WTC11 (cell line): ENCODE data around the gene MET. TPM values are rescaled to one million over a fixed set of nuclear protein-coding genes. Genes with fewer than 3 reads are reported as not detected.
"Not testable (repeated sequence)": the region's sequence is repeated elsewhere in the genome, so short reads cannot be mapped to it uniquely, and the experiment has no call there.

Source experiments
- ATAC-seq: fragments of 200-7000 bp; cut with Tn5 transposase; 2 replicates; pipeline ENCODE4 v1.10.0; 2021; ENCODE audit warnings: mild to moderate bottlenecking, moderate library complexity
- CTCF ChIA-PET: fragments of 300-600 bp; sonication (Branson Sonifier 250); formaldehyde crosslinking; loops from one replicate; lab custom pipeline; 2021; ENCODE audit warnings: antibody characterized with exemption; lab: Charles Lee
- POLR2A ChIA-PET: fragments of 350-600 bp; sonication (Branson Sonifier 250); formaldehyde crosslinking; loops from one replicate; lab custom pipeline; 2021; ENCODE audit warnings: antibody characterized with exemption; lab: Charles Lee
- DNase-seq: peaks from one replicate; pipeline ENCODE4 v3.0.0; 2021; ENCODE audit warnings: low spot score
- H3K27ac Mint-ChIP-seq: 2 replicates; pipeline ENCODE4 v1.8.0; 2021; ENCODE audit warnings: mixed read lengths
- H3K27me3 Mint-ChIP-seq: 2 replicates; pipeline ENCODE4 v1.8.0; 2021; ENCODE audit warnings: low read depth, mild to moderate bottlenecking, moderate library complexity, mixed read lengths
- H3K36me3 Mint-ChIP-seq: 2 replicates; pipeline ENCODE4 v1.8.0; 2021; ENCODE audit warnings: mixed read lengths
- H3K4me1 Mint-ChIP-seq: 2 replicates; pipeline ENCODE4 v1.8.0; 2022; ENCODE audit warnings: mixed read lengths
- H3K4me3 Mint-ChIP-seq: 2 replicates; pipeline ENCODE4 v1.8.0; 2021; ENCODE audit warnings: mild to moderate bottlenecking, moderate library complexity, mixed read lengths
- H3K9me3 Mint-ChIP-seq: 2 replicates; pipeline ENCODE4 v1.8.0; 2021; ENCODE audit warnings: mixed read lengths
- AR ChIP-seq: fragments of 250-450 bp; sonication (Bioruptor Pico); IDR thresholded peaks from 2 replicates; pipeline ENCODE4 v1.9.0; 2021; ENCODE audit warnings: mild to moderate bottlenecking
- ATF6 ChIP-seq: sonication (generic); formaldehyde crosslinking; IDR thresholded peaks from 2 replicates; pipeline ENCODE4 v1.8.1; 2023; ENCODE audit warnings: mild to moderate bottlenecking, missing genetic modification reagents
- CREM ChIP-seq: sonication (generic); formaldehyde crosslinking; IDR thresholded peaks from 2 replicates; pipeline ENCODE4 v1.8.1; 2022; ENCODE audit warnings: mild to moderate bottlenecking, missing genetic modification reagents, moderate library complexity
- ETV6 ChIP-seq: sonication (generic); formaldehyde crosslinking; IDR thresholded peaks from 2 replicates; pipeline ENCODE4 v1.8.1; 2022; ENCODE audit warnings: mild to moderate bottlenecking, missing genetic modification reagents
- FOXK1 ChIP-seq: sonication (generic); formaldehyde crosslinking; IDR thresholded peaks from 2 replicates; pipeline ENCODE4 v1.8.0; 2022; ENCODE audit warnings: mild to moderate bottlenecking, moderate library complexity, missing genetic modification reagents
- GTF2I ChIP-seq: fragments of 250-450 bp; sonication (Bioruptor Pico); conservative IDR thresholded peaks from 2 replicates; pipeline ENCODE4 v1.4.0; 2021; ENCODE audit warnings: mild to moderate bottlenecking
- NFATC4 ChIP-seq: fragments of 250-450 bp; sonication (Bioruptor Pico); IDR thresholded peaks from 2 replicates; pipeline ENCODE4 v1.9.0; 2021; ENCODE audit warnings: mild to moderate bottlenecking
- NR2C2 ChIP-seq: sonication (generic); formaldehyde crosslinking; IDR thresholded peaks from 2 replicates; pipeline ENCODE4 v1.8.0; 2022; ENCODE audit warnings: mild to moderate bottlenecking, missing genetic modification reagents
- SMAD3 ChIP-seq: sonication (generic); formaldehyde crosslinking; IDR thresholded peaks from 2 replicates; pipeline ENCODE4 v1.8.0; 2022; ENCODE audit warnings: missing genetic modification reagents, mild to moderate bottlenecking, borderline replicate concordance
- SP1 ChIP-seq: sonication (generic); formaldehyde crosslinking; conservative IDR thresholded peaks from 2 replicates; pipeline ENCODE4 v1.8.1; 2022; ENCODE audit warnings: missing genetic modification reagents
- TCF7 ChIP-seq: sonication (generic); formaldehyde crosslinking; IDR thresholded peaks from 2 replicates; pipeline ENCODE4 v1.8.0; 2022; ENCODE audit warnings: mild to moderate bottlenecking, low read depth, missing genetic modification reagents, moderate library complexity
- TEAD1 ChIP-seq: sonication (generic); formaldehyde crosslinking; IDR thresholded peaks from 2 replicates; pipeline ENCODE4 v1.8.0; 2022; ENCODE audit warnings: mild to moderate bottlenecking, missing genetic modification reagents
- TP53 ChIP-seq: sonication (generic); formaldehyde crosslinking; IDR thresholded peaks from 2 replicates; pipeline ENCODE4 v1.8.1; 2023; ENCODE audit warnings: mild to moderate bottlenecking, missing genetic modification reagents
- ZBTB21 ChIP-seq: sonication (generic); formaldehyde crosslinking; IDR thresholded peaks from 2 replicates; pipeline ENCODE4 v1.8.1; 2023; ENCODE audit warnings: mild to moderate bottlenecking, missing genetic modification reagents, borderline replicate concordance
- ZNF416 ChIP-seq: fragments of 250-450 bp; sonication (Bioruptor Pico); IDR thresholded peaks from 2 replicates; pipeline ENCODE4 v1.9.0; 2021; ENCODE audit warnings: mild to moderate bottlenecking, inconsistent platforms
- ZNF423 ChIP-seq: fragments of 250-450 bp; sonication (Bioruptor Pico); IDR thresholded peaks from 2 replicates; pipeline ENCODE4 v2.1.2; 2022; ENCODE audit warnings: mild to moderate bottlenecking, moderate library complexity
- total RNA-seq: library from RNA; stranded (reverse); gene quantifications from 3 replicates; pipeline ENCODE4 v1.2.3, GENCODE V29; 2021
- TF ChIP-seq, protein P1 (sequence below): sonication (generic); formaldehyde crosslinking; IDR thresholded peaks from 2 replicates; pipeline ENCODE4 v1.8.0; 2023; ENCODE audit warnings: mild to moderate bottlenecking, missing genetic modification reagents
- TF ChIP-seq, protein P2 (sequence below): sonication (generic); formaldehyde crosslinking; IDR thresholded peaks from 2 replicates; pipeline ENCODE4 v1.8.0; 2022; ENCODE audit warnings: mild to moderate bottlenecking, missing genetic modification reagents
- TF ChIP-seq, protein P3 (sequence below): sonication (generic); formaldehyde crosslinking; IDR thresholded peaks from 2 replicates; pipeline ENCODE4 v1.8.1; 2022; ENCODE audit warnings: low read depth, missing genetic modification reagents, borderline replicate concordance
- TF ChIP-seq, protein P4 (sequence below): sonication (generic); formaldehyde crosslinking; IDR thresholded peaks from 2 replicates; pipeline ENCODE4 v1.8.0; 2022; ENCODE audit warnings: mild to moderate bottlenecking, missing genetic modification reagents

Gene MET
- total RNA-seq, 1 experiment from 2014 or later = 9.4 TPM

GRCh38 chr7:116723959-116724529, 52.0 kb downstream of the MET start:
- DNase-seq = peak; percentile 75
- not testable (repeated sequence) for H3K9me3 Mint-ChIP-seq, H3K27me3 Mint-ChIP-seq
- TF ChIP-seq SP1 (CRISPR knock-in tag) (0 out of 2 replicates have a peak, but pooled peaks have one; percentile 14), TEAD1 (CRISPR knock-in tag) (0 out of 2 replicates have a peak, but pooled peaks have one; percentile 22), FOXK1 (peak; percentile 82), ETV6 (CRISPR knock-in tag) (0 out of 2 replicates have a peak, but pooled peaks have one; percentile 23), ZNF416 (CRISPR knock-in tag) (0 out of 2 replicates have a peak, but pooled peaks have one; percentile 13)
- TF ChIP-seq, protein P1, sequence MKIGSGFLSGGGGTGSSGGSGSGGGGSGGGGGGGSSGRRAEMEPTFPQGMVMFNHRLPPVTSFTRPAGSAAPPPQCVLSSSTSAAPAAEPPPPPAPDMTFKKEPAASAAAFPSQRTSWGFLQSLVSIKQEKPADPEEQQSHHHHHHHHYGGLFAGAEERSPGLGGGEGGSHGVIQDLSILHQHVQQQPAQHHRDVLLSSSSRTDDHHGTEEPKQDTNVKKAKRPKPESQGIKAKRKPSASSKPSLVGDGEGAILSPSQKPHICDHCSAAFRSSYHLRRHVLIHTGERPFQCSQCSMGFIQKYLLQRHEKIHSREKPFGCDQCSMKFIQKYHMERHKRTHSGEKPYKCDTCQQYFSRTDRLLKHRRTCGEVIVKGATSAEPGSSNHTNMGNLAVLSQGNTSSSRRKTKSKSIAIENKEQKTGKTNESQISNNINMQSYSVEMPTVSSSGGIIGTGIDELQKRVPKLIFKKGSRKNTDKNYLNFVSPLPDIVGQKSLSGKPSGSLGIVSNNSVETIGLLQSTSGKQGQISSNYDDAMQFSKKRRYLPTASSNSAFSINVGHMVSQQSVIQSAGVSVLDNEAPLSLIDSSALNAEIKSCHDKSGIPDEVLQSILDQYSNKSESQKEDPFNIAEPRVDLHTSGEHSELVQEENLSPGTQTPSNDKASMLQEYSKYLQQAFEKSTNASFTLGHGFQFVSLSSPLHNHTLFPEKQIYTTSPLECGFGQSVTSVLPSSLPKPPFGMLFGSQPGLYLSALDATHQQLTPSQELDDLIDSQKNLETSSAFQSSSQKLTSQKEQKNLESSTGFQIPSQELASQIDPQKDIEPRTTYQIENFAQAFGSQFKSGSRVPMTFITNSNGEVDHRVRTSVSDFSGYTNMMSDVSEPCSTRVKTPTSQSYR = peak; percentile 71
- TF ChIP-seq, protein P2, sequence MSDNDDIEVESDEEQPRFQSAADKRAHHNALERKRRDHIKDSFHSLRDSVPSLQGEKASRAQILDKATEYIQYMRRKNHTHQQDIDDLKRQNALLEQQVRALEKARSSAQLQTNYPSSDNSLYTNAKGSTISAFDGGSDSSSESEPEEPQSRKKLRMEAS (CRISPR knock-in tag) = 0 out of 2 replicates have a peak, but pooled peaks have one; percentile 39
- TF ChIP-seq, all 79 proteins: peak for 7; not testable (repeated sequence) for 72
- H3K36me3 Mint-ChIP-seq, ATAC-seq, POLR2A ChIA-PET: not testable (repeated sequence)
- peak overlapping the region; percentile 82 for H3K27ac Mint-ChIP-seq
- CTCF ChIA-PET = interaction anchor here (0.7 kb wide), 1 partner anchor 13 kb away, joined by 3 read pairs; no protein-coding TSS in a partner anchor
- H3K4me3 Mint-ChIP-seq = peak overlapping the region; percentile 66
- peaks cover 18% of the 10 kb centered on the region for H3K4me1 Mint-ChIP-seq

- ATAC-seq = no peak
- no peaks in the 10 kb centered on the region for H3K36me3 Mint-ChIP-seq
- no peak for TF ChIP-seq GTF2I
- no peak for TF ChIP-seq FOXK1
- TF ChIP-seq SMAD3 (CRISPR knock-in tag) = no peak
- TF ChIP-seq NFATC4 (CRISPR knock-in tag) = no peak
- TF ChIP-seq ETV6 (CRISPR knock-in tag) = no peak
- TF ChIP-seq, protein P3, sequence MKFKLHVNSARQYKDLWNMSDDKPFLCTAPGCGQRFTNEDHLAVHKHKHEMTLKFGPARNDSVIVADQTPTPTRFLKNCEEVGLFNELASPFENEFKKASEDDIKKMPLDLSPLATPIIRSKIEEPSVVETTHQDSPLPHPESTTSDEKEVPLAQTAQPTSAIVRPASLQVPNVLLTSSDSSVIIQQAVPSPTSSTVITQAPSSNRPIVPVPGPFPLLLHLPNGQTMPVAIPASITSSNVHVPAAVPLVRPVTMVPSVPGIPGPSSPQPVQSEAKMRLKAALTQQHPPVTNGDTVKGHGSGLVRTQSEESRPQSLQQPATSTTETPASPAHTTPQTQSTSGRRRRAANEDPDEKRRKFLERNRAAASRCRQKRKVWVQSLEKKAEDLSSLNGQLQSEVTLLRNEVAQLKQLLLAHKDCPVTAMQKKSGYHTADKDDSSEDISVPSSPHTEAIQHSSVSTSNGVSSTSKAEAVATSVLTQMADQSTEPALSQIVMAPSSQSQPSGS (CRISPR knock-in tag) = no peak
- no peak for TF ChIP-seq CREM (CRISPR knock-in tag)
- TF ChIP-seq ATF6 (CRISPR knock-in tag) = no peak
- TF ChIP-seq TP53 (CRISPR knock-in tag) = no peak
- TF ChIP-seq AR (CRISPR knock-in tag) = no peak
- no peak for TF ChIP-seq NR2C2 (CRISPR knock-in tag)
- TF ChIP-seq, protein P1 = no peak
- no peak for TF ChIP-seq ZNF423 (CRISPR knock-in tag)
- no peak for TF ChIP-seq ZBTB21 (CRISPR knock-in tag)
- TF ChIP-seq, protein P4, sequence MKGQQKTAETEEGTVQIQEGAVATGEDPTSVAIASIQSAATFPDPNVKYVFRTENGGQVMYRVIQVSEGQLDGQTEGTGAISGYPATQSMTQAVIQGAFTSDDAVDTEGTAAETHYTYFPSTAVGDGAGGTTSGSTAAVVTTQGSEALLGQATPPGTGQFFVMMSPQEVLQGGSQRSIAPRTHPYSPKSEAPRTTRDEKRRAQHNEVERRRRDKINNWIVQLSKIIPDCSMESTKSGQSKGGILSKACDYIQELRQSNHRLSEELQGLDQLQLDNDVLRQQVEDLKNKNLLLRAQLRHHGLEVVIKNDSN (CRISPR knock-in tag) = no peak
- TF ChIP-seq TCF7 = no peak
- TF ChIP-seq, all 79 proteins: peak for 0
- no peaks in the 10 kb centered on the region for H3K27me3 Mint-ChIP-seq
- CTCF ChIA-PET = no interaction called here
- DNase-seq = no peak
- peaks cover 18% of the 10 kb centered on the region for H3K4me1 Mint-ChIP-seq
- H3K4me3 Mint-ChIP-seq = peak overlapping the region; percentile 66
- POLR2A ChIA-PET = no interaction called here
- H3K9me3 Mint-ChIP-seq = no peaks in the 10 kb centered on the region
- H3K27ac Mint-ChIP-seq = peak overlapping the region; percentile 82
Observed at GRCh38 chr7:116724560-116725231, 52.7 kb downstream of the MET start.
